GM19193 (cell line): Measurements from ENCODE around the gene GPR157.

ENCODE experiments used
- POLR2A ChIP-seq: IDR thresholded peaks from 4 replicates; pipeline ENCODE4 v1.6.1; 2011; ENCODE audit not compliant: insufficient read depth, insufficient read length; ENCODE audit errors: extremely low read depth

Gene GPR157

DNA sequence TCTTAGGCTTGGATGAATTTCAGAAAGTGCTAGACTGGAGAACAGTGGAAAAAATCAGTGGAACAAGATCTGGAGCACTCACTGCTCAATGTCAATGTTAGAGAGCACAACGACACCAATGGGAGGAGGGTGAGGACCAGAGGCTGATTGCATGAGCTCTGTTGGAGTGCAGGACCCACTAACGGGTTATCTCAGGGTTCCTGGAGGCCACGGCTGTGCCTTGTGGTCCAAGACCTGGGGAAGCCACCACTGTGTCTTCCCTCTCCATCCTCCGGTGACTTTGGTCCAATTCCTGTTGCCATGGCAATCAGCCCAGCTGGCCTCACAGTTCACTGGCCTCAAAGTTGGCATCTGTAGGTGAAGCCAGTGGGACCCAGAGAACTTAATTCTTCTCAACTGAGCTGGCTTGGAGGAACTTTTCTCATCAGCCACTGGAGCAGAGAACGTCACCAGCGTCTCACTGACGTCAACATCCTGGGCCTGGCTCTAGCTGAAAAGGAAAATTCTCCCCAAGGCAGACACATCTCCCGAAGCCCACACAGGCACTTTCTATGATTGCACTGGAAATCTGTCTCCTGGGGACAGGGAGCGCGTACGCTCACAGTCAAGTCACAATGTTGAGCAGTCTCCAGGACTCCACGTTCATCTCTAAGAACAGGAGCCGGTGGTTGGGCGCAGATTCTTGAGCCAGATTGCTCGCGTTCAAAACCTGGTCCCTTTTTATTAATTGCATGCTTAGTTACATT lies 21.9 kb upstream of the GPR157 start:
- no peak for TF ChIP-seq POLR2A

DNA sequence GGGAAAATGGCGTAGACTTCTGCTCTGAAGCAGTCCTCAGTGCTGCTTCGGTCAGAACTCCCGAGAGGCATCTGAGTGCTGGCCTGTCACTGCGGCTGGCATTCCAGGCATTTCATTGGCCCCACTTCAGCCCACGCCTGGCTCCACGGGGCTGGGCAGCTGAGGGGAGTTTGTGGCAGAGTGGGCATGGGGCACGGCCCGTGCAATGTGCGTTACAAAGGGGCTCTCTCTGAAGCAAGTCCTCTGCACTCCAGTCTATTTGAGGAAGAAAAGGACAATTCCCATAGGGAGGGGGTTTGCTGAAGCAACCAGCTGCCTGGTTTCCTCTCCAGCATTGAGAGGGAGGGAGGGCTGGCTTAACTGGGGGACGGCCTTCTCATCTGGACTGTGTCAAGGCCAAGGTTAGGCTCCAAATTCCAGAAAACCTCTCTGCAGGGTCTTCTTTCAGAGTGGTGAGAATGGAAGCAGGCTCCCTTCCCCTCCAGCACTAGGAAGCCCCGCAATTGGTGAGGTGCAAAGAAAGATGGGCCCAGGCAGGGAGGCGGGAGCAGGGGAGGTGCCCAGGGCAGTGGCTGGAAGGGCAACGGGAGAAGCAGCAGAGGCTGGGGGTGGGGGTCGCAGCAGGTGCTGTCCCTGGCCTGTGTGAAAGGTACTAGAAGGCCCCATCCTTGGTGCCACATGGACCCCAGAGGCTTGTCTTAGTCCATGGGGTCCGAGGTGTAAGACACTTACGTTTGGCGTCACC lies 21.1 kb upstream of the GPR157 start:
- TF ChIP-seq POLR2A, result no peak

DNA sequence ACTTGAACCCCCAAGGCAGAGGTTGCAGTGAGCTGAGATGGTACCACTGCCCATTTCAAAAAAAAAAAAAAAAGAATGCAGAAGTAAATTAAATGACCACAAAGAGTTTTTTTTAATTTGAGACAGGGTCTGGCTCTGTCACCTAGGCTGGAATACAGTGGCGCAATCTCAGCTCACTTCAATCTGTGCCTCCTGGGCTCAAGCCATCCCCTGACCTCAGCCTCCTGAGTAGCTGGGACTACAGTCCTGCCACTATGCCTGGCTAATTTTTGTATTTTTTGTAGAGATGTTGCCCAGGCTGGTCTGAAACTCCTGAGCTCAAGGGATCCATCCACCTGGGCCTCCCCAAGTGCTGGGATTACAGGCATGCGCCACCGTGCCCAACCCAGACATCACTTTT lies 20.2 kb upstream of the GPR157 start:
- TF ChIP-seq POLR2A, result no peak

DNA sequence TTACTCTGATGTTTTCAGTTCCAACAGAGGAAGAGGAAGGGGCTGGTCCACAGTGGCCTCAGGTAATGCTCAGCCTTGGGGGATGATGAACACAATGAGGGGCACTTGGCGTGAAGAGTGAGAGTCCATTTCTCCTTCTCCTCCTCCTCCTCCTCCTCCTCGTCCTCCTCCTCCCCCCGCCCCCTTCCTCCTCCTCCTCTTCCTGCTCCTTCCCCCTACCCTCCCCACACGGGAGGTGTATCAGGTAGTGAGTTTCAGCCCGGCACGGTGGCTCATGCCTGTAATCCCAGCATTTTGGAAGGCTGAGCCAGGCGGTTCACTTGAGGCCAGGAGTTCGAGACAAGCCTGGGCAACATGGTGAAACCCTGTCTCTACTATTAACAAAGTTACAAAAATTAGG lies 17.3 kb upstream of the GPR157 start:
- no peak for TF ChIP-seq POLR2A

DNA sequence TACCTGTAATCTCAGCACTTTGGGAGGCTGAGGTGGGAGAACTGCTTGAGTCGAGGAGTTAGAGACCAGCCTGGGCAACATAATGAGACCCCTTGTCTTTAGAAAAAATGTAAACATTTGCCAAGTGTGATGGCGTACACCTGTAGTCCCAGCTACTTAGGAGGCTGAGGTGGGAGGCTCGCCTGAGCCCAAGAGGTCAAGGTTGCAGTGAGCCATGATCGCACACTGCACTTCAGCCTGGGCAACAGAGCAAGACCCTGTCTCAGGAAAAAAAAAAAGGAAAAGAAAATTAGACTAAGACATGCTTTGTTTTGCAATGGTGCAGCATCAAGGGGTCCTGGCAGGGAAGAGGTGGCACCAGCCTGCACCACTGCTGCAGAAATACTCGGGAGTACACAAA lies 16.8 kb upstream of the GPR157 start:
- no peak for TF ChIP-seq POLR2A

DNA sequence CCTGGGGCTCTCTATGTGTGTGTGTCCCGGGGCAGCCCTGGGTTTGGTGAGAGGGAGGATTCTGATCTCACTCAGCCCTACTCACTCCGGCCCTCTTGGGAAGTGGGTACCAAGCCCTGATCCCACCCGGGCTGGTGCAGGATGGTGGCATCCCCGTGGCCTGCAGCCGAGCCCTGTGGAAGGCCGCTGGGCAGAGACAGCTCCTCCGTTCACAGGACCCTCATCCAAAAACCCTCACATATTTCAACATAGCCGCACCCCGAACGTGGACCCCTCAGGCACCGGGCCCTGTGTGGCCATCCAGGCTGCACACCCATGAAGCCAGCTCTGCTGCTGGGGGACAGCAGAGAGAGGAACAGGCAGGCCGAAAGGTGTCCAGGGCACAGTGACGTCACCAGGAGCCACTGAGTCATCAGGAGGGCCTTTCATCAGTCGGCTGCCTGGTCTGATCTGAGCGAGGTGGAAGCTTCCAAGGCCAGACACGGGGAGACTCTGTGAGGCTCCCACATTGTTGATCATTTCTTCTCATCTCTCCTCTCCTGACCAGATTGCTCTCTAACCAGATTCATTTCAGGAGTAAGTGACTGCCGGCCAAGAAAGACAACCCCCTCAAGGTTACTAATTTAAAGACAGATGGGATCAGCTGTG lies 16.2 kb upstream of the GPR157 start:
- TF ChIP-seq POLR2A, result no peak

DNA sequence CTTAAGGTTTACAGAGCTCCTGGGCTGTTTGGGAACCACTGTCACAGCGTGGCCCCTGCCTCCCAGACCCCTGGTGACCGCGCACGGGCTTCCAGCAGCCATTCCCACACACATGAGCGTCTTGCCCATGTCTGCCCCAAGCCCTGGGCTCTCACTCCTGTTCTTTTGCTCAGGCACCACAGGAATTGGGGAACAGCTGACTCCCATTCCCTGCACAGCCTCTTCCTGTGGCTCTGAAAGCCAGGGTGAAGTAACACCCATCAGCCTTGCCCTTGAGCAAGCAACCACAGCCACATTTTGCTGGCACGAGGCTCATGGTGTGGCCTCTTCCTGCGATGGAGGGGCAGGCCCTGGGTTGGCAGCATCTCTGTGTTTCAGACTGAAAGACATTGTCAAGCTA lies 14.3 kb upstream of the GPR157 start:
- no peak for TF ChIP-seq POLR2A

DNA sequence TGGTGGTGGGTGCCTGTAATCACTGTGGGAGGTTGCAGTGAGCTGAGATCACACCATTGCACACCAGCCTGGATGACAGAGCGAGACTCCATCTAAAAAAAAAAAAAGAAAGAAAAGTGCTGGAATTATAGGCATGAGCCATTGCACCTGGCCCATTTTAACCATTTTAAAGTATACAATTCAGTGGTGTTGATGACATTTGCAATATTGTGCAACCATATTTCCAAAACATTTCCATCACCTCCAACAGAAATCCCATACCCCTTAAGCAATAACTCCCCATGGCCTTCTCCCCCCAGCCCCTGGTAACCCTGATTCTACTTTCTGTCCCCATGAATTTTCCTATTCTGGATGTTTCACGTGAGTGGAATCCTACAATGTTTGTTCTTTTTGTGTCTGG lies 11.0 kb upstream of the GPR157 start:
- no peak for TF ChIP-seq POLR2A

DNA sequence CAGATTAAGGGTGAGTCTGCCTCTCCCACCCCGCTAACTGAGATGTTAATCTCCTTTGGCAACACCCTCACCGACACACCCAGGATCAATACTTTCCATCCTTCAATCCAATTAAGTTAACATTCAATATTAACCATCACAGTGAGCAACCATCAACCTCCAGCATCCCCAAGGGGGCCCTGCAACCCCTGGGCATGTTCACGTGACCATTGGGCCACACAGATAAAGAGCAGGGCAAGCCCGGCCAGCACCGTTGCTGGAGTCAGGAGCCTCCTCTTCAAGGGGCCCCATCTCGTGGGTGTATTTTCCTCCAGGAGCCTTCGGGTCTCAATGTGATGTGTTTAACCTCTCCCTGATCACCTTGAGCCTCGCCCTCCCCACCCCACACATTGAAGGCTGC lies 8.0 kb upstream of the GPR157 start:
- no peak for TF ChIP-seq POLR2A

DNA sequence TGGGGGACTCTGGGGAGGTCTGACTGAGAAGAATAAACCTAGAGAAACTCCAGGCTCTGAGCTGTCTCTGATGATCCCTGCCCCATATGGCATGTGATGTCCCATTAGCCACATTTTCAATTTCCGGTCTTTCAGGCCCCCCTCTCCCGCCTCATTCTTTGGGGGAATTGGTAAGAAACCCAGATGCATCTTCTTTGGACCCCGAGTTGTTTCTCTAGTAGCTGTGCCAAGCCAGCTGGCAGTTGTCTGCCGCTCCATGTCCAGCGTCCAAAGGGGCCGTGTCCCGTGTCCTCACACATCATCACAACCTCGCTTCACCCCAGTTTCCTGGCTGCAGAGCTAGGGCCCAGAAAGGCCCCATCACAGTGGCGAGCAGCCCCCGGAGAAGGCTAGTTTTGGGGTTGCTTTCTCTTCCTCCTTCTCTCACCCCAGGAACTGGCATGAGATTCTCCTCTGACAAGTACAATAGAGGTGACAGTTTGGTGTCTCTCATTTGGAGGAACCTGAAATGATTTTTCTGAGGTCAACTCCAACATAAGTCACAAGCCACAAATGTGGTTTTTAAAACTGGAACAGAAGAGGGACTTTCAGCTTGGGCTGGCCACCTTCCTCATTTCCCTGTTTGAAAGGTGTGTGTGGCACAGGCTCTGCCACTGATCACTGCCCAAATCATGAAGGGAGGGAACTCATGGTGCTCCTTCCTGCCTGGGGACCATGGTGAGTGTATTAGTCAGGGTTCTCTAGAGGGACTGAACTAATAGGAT lies 6.4 kb upstream of the GPR157 start:
- TF ChIP-seq POLR2A, result no peak

DNA sequence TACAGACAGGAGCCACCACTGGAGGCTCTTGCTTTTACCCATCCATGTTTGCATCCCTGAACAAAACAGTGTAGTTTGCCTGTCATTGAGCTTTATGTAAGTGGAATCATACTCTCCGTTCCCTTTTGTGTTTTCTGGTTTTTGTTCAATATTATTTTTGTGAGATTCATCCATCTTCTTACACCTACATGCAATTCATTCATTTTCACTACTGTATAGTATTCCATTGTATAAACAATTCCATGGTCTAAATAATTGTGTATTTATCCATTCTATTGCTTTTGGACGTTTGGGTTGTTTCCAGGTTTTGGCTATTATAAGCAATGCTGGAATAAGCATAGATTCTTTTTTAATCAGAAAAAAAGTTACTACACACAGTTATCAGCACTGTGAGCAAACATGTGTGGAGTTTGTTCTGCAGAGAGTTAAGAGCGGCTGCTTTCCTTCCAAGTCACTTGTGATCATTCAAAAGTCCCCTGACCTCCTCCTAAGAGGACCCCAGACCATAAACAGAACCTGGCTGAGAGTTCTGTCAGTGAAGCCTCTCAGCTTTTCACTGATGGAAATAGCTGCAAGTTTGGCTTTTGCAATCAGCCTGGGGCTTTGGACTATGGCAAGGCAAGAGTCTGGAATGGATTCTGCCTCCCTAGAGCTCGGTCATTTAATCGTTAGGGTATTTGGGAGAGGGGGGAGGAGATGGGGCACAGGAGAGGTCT lies 5.1 kb upstream of the GPR157 start:
- no peak for TF ChIP-seq POLR2A

DNA sequence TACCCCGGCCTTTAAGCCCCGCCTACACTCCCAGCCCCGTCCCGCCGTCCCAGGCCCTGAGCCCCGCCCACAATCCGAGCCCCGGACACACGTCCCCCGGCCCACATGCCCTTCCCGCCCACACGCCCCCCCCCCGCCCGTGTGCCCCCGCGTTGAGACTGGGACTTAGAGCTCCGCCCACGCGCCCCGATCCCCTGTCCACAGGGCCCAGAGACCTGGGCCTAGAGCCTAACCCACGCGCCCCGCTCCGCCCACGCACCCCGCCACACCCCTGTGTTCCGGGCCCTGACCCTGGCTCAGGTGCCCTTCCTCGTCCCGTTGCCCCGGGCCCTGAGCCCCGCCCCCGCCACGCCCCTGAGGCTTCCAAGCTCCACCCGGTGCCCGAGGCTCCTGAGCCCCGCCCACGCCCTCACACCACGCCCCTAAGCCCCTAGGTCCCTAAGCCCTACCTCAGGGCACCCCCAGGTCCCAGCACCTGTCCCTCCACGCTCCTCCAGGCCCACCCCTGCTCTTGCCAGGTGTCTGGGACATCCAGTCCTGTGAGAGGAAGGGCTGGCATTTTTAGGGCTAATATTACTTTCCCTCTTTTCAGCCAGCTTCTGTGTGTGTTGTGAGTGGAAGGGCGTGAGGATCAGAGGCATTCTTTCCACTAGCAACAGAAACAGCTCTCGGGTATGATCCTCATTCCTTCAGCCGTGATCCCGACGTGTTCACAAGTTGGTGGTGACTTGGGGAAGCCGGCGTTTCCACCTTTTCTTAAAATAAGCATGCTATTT lies 552 bp upstream of the GPR157 start:
- peak; percentile 42 for TF ChIP-seq POLR2A

DNA sequence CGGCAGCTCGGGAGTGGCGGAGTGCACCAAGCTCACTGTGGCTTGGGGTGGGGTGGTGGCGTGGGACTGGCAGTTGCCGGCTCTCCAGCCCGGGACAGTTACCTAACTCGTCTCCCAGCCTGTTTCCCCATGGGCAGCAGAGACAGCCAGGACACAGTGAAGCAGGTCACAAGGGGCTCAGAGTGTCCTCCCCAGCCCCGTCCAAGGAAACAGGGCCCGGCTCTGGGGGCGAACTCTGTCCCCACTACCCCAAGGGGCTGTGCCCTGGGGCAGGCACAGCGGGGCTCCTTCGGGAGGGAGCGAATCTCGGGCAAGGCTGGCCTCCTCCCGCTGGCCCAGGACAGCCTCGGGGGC lies 759 bp downstream of the GPR157 start:
- TF ChIP-seq POLR2A, result no peak
